Vein endothelial cell (primary cell): ENCODE results near the gene ZMYND8. TPM values are rescaled to one million over a fixed set of nuclear protein-coding genes. Genes with fewer than 3 reads are reported as not detected.

Experiments used
- small RNA-seq: library from RNA; depleted of rRNA; stranded (forward); fragments of <200 nt; gene quantifications from one replicate; pipeline ENCODE3, GENCODE V24; 2012
- total RNA-seq: library from RNA; depleted of rRNA; stranded (reverse); fragments of >200 nt; gene quantifications from 2 replicates; pipeline ENCODE4 v1.2.3, GENCODE V29; 2012

Gene ZMYND8
- total RNA-seq = 73.2 and 102 TPM in 2 replicates

DNA sequence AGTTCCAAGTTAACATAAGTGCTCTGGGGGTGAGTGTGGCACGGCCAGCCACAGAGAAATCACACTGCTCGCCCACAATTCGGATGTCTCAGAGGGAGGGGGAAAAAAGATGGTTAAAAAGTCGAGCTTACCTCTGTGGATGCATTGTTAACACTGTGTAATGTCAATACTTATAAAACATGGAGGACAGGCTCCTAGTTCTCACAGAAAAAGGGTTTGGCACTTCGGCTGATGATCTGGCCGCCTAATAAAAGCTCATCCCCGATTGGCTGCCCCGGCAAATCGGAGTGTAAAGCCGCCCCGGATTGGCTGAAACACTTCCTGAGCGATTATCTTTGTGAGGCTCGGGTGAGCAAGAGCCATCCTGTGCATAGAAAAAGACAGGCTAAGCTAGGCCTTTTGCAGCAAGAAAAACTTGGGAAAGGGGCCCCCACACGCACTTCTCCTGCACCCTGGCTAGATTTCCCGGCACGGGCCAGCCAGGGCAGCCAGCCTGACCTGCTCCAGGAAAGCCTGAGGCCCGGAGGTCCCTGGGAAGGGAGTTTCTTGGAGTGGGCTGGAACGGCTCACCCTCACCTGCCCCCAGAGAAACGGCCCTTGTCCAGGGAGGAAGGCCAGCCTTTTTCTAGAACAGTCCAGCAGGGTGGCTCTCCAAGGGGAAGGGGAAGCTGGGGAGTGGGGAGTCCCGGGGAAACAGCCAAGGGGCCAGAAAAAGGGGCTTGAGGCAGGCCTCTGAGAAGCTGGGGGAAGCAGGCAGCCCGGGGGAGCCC, at the start of gene ZMYND8:
Gene ZMYND8 (minus strand): TSS at position 174 of the 770 bp plus-strand sequence. CDS start 29 bp downstream, at position 145.

Small RNAs within 50 kb of the gene (small RNA-seq; reads per million reads assigned to genes)
- 0.16 reads per million for gene MIR3616

Other genes with a start within 250 kb of the ZMYND8 start
- gene NCOA3, start 145.2 kb upstream of the ZMYND8 start, total RNA-seq = 40.8 and 42.2 TPM in 2 replicates